DMS79 treated with DMSO at 0.1 percent for 48 hours (cell line): Measurements from ENCODE around the gene OOSP2.
"Not testable (repeated sequence)": the region's sequence is repeated elsewhere in the genome, so short reads cannot be mapped to it uniquely, and the experiment has no call there.

Experiments used
- DNase-seq: peaks from one replicate; lab custom pipeline; 2025; lab: John Stamatoyannopoulos, UW

The OOSP2 gene

GRCh38 chr11:60040109-60040508 is at the start of gene OOSP2:
TSS of gene OOSP2 (plus strand) at chr11:60040409. CDS start at chr11:60040460, 51 bp downstream.
- no peak for DNase-seq

DNA sequence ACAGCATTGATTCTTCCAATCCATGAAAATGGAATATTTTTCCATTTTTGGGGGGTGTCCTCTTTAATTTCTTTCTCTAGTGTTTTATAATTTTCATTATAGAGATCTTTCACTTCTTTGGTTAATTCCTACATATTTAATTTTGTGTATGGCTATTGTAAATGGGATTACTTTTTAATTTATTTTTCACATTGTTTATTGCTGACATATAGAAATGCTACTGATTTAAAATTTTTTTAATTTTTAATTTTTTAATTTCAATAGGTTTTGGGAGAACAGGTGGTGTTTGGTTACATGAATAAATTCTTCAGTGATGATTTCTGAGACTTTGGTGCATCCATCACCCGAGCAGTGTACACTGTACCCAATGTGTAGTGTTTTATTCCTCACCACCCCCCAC is 49.8 kb upstream of the OOSP2 start:
- DNase-seq = no peak

DNA sequence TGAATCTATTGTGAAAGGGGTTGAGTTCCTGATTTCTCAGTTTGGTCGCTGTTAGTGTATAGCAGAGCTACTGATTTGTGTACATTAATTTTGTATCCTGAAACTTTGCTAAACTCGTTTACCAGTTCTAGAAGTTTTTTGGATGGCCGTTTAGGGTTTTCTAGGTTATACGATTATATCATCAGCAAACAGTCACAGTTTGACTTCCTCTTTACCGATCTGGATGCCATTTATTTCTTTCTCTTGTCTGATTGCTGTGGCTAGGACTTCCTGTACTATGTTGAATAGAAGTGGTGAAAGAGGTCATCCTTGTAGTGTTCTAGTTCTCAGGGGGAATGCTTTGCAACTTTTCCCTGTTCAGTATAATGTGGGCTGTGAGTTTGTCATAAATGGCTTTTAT is 47.8 kb upstream of the OOSP2 start:
- no peak for DNase-seq

DNA sequence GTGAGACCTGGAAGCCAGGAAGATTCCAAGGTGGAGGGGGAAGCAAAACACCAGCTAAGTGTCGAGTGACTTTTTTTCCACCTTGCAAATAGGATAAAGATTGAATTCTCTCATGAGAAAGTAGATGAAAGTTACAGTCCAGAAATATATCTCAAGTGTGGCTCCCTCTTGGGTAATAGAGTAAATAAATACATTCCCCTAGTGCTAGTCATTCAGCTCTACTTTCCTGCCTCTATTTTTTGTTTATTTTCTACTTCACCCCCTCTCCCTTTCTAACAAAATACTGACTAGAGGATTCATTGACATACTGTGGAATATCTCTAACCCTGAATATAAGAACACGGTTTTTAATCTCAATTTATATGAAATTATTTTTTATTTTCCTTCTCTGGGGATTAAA is 42.4 kb upstream of the OOSP2 start:
- DNase-seq = no peak

DNA sequence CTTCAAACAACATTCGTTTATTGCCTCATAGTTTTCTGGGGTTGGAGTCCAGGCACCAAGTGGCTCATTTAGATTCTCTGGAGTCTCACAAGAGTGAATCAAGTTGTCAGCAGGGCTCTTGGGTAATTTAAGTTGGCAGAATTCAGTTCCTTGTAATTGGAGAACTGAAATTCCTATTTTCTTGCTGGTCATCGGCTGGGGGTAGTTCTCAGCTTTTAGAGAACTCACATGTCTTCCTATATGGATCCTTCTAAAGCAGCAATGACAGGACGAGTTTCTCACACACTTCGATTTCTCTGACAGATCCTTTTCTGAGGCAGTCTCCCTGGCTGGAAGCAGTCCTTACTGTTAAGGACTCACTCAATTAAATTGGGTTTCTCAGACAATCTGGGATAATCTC is 40.5 kb upstream of the OOSP2 start:
- no peak for DNase-seq

- no peak for DNase-seq
These were observed 36.5 kb upstream of the OOSP2 start for GRCh38 chr11:60003729-60004128.

GRCh38 chr11:60005360-60005759 is 34.8 kb upstream of the OOSP2 start:
- no peak for DNase-seq

DNA sequence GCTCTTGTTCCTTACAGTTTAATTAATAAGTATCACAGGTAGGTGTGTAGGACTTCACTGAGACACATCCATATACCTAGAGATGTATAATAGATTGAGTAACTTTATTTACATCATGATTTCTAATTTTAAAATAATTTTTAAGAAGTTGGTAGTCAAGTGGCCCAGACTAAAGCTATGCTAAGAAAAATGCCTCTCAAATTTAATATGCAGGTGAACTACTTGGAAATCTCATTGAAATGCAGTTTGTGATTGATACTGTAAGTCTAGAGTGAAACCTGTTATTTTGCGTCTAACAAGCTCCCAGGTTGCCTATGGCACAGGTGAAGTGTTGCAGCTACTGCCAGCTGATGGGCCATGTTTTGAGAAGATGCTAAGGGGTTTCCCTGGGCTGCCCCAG is 23.3 kb upstream of the OOSP2 start, which contains the start of gene OOSP4B:
Gene OOSP4B (plus strand): TSS at position 301 of the 400 bp plus-strand sequence.
- no peak for DNase-seq

GRCh38 chr11:60018058-60018457 is 22.2 kb upstream of the OOSP2 start:
- DNase-seq = no peak

GRCh38 chr11:60020376-60020775 is 19.8 kb upstream of the OOSP2 start:
- not testable (repeated sequence) for DNase-seq

GRCh38 chr11:60029015-60029632 is 11.1 kb upstream of the OOSP2 start:
- no peak for DNase-seq

DNA sequence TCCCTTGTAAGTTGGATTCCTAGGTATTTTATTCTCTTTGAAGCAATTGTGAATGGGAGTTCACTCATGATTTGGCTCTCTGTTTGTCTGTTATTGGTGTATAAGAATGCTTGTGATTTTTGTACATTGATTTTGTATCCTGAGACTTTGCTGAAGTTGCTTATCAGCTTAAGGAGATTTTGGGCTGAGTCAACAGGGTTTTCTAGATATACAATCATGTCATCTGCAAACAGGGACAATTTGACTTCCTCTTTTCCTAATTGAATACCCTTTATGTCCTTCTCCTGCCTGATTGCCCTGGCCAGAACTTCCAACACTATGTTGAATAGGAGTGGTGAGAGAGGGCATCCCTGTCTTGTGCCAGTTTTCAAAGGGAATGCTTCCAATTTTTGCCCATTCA is 10.2 kb downstream of the OOSP2 start:
- DNase-seq = not testable (repeated sequence)

- not testable (repeated sequence) for DNase-seq
These were observed 10.6 kb downstream of the OOSP2 start for GRCh38 chr11:60050839-60051238.

DNA sequence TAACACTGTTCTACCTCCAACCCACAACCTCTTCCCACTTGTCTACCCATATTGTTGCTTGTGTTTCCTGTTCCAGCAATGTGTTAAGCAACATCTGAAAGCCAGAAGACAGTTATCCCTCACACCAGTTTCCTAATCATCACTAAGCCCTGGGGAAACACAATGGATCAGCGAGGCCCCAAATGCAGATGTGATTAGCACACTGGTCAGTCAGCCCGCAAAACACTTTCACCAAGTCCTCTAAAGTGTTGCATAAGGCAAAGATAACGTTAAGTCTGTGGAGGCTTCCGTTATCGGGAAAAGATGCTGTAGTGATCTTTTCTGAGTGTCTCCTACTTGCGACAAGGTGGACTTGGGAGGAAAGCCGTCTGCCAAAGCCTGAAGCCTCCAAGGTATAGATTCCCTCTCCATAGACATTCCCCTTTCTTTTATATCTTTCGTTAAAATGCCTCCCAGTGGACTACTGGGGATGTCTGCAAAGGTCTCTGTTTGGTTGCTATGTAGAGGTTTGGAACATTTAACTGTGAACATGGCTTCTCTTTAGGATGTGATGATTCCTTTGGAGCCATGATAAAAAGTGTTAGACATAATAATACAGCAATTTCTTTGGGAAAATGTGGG is 16.2 kb downstream of the OOSP2 start, which contains the start of gene MS4A3:
Gene MS4A3 (plus strand): TSS at position 317 of the 621 bp plus-strand sequence. CDS start 4,496 bp downstream, outside the sequence.
- no peak for DNase-seq

- no peak for DNase-seq
These were observed 18.8 kb downstream of the OOSP2 start for GRCh38 chr11:60059052-60059451.

GRCh38 chr11:60059521-60060240 is 19.5 kb downstream of the OOSP2 start:
- no peak for DNase-seq

DNA sequence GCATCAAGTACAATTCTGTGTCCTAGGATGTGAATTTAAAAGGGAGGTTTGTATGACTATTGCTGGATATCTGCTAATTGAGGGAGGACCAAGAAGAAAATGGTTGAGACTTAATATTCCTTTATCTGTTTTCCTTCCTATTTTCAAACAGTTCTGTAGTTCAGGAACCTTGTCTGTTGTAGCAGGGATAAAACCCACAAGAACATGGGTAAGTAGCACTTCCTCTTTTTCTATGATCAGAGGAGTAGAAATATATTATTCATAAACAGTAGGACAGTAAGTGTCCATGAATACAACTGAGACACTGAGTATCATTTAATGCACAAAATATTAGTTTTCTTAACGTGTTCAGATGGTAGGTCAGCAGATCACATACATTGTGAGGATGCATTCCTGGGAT is 23.9 kb downstream of the OOSP2 start:
- DNase-seq = no peak

- no peak for DNase-seq
These were observed 25.6 kb downstream of the OOSP2 start for GRCh38 chr11:60065801-60066200.

- DNase-seq = no peak
These were observed 29.2 kb downstream of the OOSP2 start for GRCh38 chr11:60069450-60069849.

GRCh38 chr11:60071644-60072043 is 31.4 kb downstream of the OOSP2 start:
- DNase-seq = not testable (repeated sequence)

DNA sequence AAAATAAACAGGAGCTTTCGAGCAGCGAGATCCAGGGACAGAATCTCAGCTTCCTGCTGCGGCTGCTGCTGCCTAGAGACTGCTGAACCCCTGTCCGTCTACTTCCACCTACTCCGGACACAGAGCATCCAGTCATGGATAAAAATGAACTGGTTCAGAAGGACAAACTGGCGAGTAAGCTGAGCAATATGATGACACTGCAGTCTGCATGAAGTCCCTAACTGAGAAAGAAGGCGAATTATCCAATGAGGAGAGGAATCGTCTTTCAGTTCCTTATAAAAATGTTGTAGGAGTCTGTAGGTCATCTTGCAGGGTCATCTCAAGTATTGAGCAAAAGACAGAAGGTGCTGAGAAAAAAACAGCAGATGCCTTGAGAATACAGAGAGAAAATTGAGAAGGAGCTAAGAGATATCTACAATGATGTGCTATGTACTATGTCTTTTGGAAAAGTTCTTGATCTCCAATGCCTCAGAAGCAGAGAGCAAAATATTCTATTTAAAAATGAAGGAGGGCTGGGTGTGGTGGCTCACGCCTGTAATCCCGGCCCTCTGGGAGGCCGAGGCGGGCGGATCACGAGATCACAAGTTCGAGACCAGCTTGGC is 37.1 kb downstream of the OOSP2 start:
- DNase-seq = no peak

DNA sequence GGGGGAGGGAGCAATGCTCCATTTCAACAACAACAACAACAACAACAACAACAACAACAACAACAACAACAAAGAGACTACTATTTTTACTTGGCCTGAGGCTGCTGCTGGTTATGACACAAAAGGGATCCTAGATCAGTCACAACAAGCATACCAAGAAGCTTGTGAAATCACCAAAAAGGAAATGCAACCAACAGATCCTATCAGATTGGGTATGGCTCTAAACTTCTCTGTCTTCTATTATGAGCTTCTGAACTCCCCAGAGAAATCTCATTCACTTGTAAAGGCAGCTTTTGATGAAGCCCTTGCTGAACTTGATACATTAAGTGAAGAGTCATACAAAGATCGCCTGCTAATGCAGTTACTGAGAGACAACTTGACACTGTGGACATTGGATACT is 37.8 kb downstream of the OOSP2 start:
- DNase-seq = no peak

DNA sequence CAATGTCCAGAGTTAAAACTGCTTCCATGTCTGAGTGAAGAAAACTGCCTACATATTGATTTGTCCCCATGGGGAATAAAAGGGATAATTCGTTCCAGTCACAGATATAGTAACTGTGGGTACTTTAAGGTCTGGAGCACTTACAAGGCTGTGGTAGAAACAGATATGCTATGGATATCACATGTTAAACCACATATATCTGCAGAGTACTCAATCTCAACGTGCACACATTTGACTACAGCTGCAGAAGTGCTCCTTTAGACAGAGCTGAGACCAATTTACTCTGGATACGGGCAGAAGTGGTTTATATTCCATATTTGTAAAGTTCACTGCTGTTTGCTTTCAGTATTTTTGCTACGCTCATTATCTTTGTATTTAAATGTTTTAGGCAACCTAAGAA is 38.5 kb downstream of the OOSP2 start:
- DNase-seq = no peak
